BJ (cell line): ENCODE measurements around the gene TEX54. TPM values are rescaled to one million over a fixed set of nuclear protein-coding genes. Genes with fewer than 3 reads are reported as not detected.
"Not testable (repeated sequence)": the region's sequence is repeated elsewhere in the genome, so short reads cannot be mapped to it uniquely, and the experiment has no call there.

Source experiments
- CTCF ChIA-PET: fragments of 350-600 bp; formaldehyde crosslinking; extraction: SDS; loops from one replicate; lab custom pipeline; 2021; ENCODE audit warnings: antibody characterized with exemption, inconsistent platforms; lab: Yijun Ruan, JAX
- POLR2A ChIA-PET: fragments of 300-600 bp; sonication (Branson Sonifier 250); formaldehyde crosslinking; extraction: SDS; loops from one replicate; lab custom pipeline; 2021; ENCODE audit warnings: antibody characterized with exemption; lab: Charles Lee
- DNase-seq: peaks from one replicate; pipeline ENCODE4 v3.0.0-alpha.2; 2011; ENCODE audit warnings: low read depth
- H3K27me3 ChIP-seq: 2 replicates; pipeline ENCODE4 v1.6.0; 2011; ENCODE audit warnings: low read length; ENCODE audit not compliant: control insufficient read depth, insufficient read depth
- H3K36me3 ChIP-seq: 2 replicates; pipeline ENCODE4 v1.5.1; 2011; ENCODE audit warnings: low read length; ENCODE audit not compliant: control insufficient read depth, insufficient read depth
- H3K4me3 ChIP-seq: 2 replicates; pipeline ENCODE4 v1.5.1; 2011; ENCODE audit warnings: low read depth, mild to moderate bottlenecking, control low read depth, low read length
- polyA plus RNA-seq: library from polyadenylated mRNA; depleted of rRNA; stranded (reverse); fragments of >200 nt; gene quantifications from 2 replicates; pipeline ENCODE4 v1.2.3, GENCODE V29; 2011
- TF ChIP-seq, protein P1 (sequence below): IDR thresholded peaks from 2 replicates; pipeline ENCODE4 v1.5.1; 2011; ENCODE audit warnings: low read depth, mild to moderate bottlenecking, control low read depth, inconsistent platforms, low read length, moderate library complexity; ENCODE audit not compliant: insufficient read depth

Gene TEX54
- polyA plus RNA-seq, 1 experiment, result not detected

DNA sequence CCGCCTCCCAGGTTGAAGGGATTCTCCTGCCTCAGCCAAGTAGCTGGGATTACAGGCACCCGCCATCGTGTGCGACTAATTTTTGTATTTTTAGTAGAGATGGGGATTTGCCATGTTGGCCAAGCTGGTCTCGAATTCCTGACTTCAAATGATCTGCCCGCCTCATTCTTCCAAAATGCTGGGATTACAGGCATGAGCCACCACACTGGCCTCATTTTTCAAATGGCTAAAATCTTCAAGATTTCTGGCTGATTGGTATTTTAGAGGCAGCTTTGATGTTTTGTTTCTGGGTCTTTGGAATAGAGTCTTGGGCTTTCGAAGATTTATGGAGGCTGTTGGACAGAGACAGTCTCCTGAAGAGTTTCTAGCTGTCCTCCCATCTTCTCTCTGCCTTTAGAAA, 42.2 kb upstream of the TEX54 start:
- DNase-seq, result no peak
- TF ChIP-seq, protein P1, sequence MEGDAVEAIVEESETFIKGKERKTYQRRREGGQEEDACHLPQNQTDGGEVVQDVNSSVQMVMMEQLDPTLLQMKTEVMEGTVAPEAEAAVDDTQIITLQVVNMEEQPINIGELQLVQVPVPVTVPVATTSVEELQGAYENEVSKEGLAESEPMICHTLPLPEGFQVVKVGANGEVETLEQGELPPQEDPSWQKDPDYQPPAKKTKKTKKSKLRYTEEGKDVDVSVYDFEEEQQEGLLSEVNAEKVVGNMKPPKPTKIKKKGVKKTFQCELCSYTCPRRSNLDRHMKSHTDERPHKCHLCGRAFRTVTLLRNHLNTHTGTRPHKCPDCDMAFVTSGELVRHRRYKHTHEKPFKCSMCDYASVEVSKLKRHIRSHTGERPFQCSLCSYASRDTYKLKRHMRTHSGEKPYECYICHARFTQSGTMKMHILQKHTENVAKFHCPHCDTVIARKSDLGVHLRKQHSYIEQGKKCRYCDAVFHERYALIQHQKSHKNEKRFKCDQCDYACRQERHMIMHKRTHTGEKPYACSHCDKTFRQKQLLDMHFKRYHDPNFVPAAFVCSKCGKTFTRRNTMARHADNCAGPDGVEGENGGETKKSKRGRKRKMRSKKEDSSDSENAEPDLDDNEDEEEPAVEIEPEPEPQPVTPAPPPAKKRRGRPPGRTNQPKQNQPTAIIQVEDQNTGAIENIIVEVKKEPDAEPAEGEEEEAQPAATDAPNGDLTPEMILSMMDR, result no peak
- Histone ChIP-seq H3K36me3 (no peaks in the 10 kb centered on the region), H3K27me3 (no peaks in the 10 kb centered on the region), H3K4me3 (no peak overlapping the region)
- CTCF ChIA-PET, result interaction anchor here (1.1 to 3.5 kb wide), 3 partner anchors 88 to 562 kb away, joined by 3 to 13 read pairs (median 3); partner anchors contain the start of gene TMEM179B
- POLR2A ChIA-PET, result no interaction called here

DNA sequence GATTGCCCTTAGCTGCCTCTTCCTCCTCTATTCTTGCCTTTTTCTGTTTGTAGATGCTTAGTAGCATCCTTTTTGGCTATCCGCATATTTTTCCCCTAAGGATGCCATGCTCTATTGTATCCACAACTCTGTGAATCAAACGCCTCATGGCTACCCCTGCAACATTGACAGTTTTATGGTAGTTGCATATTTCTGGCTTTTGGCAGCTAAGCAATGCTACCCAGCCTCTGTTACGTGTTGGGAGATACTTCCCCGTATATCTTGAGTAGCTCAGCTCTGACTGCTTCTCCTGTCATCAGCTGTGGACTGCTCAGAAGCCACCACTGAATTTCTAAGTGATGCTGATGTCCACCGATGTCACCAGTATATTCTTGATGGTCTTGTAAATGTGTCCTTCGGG, 33.0 kb upstream of the TEX54 start:
- TF ChIP-seq, protein P1, result no peak
- Histone ChIP-seq H3K36me3 (no peaks in the 10 kb centered on the region), H3K27me3 (no peaks in the 10 kb centered on the region), H3K4me3 (no peak overlapping the region)
- ChIA-PET POLR2A (interaction anchor here (0.6 kb wide), 1 partner anchor 186 kb away, joined by 7 read pairs; no protein-coding TSS in a partner anchor), CTCF (interaction anchor here (1.1 to 5.7 kb wide), 4 partner anchors 9 to 79 kb away, joined by 3 to 76 read pairs (median 6); partner anchors contain the start of gene TMEM179B)
- no peak for DNase-seq

DNA sequence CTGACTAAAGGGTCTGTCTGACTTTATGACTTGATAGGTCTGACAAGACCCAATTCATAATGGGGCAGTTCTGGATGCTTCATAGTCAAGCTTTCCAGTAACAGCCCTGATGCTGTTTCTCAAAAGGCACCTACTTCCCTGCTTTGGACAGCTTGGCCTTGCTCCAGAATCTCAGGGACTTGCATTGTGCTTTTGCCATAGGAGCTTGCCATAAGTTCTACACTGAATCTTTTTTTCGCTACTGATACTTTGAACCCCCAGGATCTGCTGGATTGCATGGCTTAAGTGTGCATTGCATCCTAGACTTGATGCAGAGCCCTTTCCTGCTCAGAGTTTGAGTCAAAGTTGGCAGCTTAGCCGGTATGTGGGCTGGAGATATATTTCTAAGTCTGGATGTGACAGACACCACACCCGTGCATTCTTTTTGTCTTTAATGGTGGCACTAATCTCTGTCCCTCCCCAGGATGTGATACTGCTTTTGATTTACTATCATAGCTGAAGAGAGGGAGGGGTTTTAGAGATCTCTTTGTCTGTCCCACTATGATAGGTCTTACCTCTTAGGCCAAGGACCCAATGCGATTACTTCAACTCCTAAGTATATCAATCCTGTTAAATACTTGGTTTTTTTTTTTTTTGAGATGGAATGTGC, 31.2 kb upstream of the TEX54 start:
- ChIA-PET CTCF (interaction anchor here (1.0 to 5.7 kb wide), 11 partner anchors 8 to 467 kb away, joined by 3 to 76 read pairs (median 3); partner anchors contain the start of genes SLC3A2 and TMEM179B), POLR2A (no interaction called here)
- DNase-seq, result no peak
- no peak overlapping the region for H3K4me3 ChIP-seq
- H3K36me3 ChIP-seq, result no peaks in the 10 kb centered on the region
- TF ChIP-seq, protein P1, result no peak
- no peaks in the 10 kb centered on the region for H3K27me3 ChIP-seq

DNA sequence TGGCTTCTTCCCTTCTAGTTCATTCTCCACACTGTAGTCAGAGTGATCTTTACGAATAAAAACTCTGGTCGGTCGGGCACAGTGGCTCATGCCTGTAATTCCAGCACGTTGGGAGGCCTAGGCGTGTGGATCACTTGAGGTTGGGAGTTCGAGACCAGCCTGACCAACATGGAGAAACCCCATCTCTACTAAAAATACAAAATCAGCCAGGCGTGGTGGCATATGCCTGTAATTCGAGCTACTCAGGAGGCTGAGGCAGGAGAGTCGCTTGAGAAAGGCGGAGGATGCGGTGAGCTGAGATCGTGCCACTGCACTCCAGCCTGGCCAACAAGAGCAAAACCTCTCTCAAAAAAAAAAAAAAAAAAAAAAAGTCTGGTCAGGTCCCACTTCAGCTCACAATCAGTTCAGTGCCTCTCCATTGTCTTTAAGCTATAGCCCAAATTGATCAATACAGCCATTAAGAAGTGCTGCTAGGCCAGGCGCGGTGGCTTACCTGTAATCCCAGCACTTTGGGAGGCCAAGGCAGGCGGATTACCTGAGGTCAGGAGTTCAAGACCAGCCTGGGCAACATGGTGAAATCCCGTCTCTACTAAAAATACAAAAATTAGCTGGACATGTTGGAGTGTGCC, 29.0 kb upstream of the TEX54 start:
- H3K4me3 ChIP-seq, DNase-seq, H3K27me3 ChIP-seq, H3K36me3 ChIP-seq: not testable (repeated sequence)
- ChIA-PET POLR2A (interaction anchor here (0.6 kb wide), 1 partner anchor 229 kb away, joined by 9 read pairs; no protein-coding TSS in a partner anchor), CTCF (interaction anchor here (0.6 to 5.7 kb wide), 5 partner anchors 20 to 374 kb away, joined by 3 to 76 read pairs (median 5); partner anchors contain the start of genes SLC3A2 and TMEM179B)

DNA sequence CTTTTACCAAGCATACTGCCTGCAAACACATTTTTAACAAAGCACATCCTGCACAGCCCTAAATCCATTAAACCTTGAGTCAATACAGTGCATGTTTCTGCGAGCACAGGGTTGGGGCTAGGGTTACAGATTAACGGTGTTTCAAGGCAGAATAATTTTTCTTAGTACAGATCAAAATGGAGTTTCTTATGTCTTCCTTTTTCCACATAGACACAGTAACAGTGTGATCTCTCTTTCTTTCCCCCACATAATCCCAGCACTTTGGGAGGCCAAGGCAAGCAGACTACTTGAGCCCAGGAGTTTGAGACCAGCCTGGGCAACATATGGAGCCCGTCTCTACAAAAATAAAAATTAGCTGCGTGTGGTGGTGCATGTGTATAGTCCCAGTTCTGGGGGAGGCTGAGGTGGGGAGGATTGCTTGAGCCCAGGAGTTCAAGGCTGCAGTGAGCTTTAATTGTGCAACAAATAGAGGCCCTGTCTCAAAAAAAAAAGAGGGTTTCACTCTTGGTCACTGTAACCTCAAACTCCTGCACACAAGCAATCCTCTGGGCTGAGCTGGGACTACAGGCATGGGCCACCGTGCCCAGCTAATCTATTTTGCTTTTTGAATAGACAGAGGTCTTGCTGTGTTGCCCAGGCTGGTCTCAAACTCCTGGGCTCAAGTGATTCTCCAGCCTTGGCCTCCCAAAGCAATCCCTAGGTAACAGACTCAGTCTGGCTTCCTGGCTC, 28.4 kb upstream of the TEX54 start:
- Histone ChIP-seq H3K36me3 (no peaks in the 10 kb centered on the region), H3K4me3 (no peak overlapping the region), H3K27me3 (no peaks in the 10 kb centered on the region)
- ChIA-PET CTCF (interaction anchor here (3.5 to 5.7 kb wide), 2 partner anchors 20 to 75 kb away, joined by 22 to 76 read pairs; partner anchors contain the start of genes SLC3A2 and TMEM179B), POLR2A (interaction anchor here (0.7 kb wide), 1 partner anchor 153 kb away, joined by 3 read pairs; no protein-coding TSS in a partner anchor)
- TF ChIP-seq, protein P1, result no peak
- no peak for DNase-seq

DNA sequence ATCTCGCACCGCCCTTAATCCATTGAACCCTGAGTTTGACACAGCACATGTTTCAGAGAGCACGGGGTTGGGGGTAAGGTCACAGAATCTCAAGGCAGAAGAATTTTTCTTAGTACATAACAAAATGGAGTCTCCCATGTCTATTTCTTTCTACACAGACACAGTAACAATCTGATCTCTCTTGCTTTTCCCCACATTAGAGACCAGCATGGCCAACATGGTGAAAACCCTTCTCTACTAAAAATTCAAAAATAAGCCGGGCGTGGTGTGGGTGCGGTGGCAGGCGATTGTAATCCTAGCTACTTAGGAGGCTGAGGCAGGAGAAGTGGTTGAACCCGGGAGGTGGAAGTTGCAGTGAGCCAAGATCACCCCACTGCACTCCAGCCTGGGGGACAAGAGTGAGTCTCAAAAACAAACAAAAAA, 26.7 kb upstream of the TEX54 start:
- H3K4me3 ChIP-seq, H3K36me3 ChIP-seq, H3K27me3 ChIP-seq, POLR2A ChIA-PET, DNase-seq, CTCF ChIA-PET: not testable (repeated sequence)
